ENCODE data around the gene SGMS1.
A peak's percentile ranks its signal among the peaks of the same experiment; 100 is the strongest.

SGMS1 gene

GRCh38 chr10:50397312-50398140 is 226.2 kb downstream of the SGMS1 start:
- DNase-seq (ENCODE audit: low spot score): no peak

DNA sequence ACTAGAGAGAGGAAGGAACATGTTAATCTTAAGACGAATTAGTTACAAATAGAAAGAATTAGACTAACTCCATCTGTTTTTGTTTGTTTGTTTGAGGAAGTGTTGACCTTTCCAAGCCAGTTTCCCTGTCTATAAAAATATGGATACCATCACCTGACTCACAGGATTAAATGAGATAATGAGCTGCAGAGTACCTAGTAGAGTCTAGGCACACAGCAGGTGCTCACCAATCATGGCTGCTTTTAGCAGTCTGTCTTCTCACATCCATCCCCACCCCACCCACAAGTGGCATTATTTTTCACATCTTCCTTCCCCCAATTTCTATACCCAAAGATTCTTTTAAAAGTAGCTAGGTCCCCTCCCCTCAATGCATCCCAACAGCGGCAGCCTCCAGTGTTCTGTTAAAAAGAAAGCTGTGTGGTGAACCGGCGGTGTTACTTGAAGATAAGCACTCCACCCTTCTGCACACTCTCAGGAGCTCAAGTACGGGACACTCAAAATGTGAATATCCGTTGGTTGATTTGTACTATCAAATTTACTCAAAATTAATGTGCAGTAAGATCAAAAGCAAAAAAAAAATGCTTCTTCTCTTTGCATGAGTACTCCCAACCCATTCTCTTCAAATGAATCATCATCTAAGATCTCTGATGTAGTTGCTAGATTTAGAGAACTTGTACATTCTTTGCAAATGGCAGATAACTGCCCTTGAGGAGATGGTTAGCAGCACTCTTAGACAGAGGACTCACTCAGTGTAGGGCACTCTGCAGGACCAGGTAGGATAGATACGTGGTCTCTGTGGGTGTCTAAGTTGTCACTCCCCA is 227.1 kb downstream of the SGMS1 start:
- peak; percentile 52 for DNase-seq (ENCODE audit: low spot score)

- no peak for DNase-seq (ENCODE audit: low spot score)
Observed at GRCh38 chr10:50395851-50396250, 227.9 kb downstream of the SGMS1 start.

GRCh38 chr10:50395271-50395670 is 228.5 kb downstream of the SGMS1 start:
- DNase-seq (ENCODE audit: low spot score): peak; percentile 43

DNA sequence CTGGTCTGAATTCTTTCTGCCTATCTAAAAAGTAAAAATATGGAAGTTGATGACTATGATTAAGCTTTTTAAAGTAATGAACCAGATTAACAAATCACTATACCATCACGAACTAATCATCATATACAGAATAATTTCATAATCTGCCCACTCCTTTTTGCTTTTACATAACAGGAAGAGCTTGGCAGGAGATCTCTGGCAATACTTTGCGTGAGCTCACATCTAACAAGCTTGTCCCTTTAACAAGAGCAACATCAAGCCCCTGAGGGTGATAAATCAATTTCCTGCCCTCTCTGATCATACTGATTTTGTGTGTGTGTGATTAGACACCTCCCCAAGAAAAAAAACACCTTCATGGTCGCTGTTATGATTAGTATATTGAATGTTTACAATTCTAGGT is 228.9 kb downstream of the SGMS1 start:
- no peak for DNase-seq (ENCODE audit: low spot score)

DNA sequence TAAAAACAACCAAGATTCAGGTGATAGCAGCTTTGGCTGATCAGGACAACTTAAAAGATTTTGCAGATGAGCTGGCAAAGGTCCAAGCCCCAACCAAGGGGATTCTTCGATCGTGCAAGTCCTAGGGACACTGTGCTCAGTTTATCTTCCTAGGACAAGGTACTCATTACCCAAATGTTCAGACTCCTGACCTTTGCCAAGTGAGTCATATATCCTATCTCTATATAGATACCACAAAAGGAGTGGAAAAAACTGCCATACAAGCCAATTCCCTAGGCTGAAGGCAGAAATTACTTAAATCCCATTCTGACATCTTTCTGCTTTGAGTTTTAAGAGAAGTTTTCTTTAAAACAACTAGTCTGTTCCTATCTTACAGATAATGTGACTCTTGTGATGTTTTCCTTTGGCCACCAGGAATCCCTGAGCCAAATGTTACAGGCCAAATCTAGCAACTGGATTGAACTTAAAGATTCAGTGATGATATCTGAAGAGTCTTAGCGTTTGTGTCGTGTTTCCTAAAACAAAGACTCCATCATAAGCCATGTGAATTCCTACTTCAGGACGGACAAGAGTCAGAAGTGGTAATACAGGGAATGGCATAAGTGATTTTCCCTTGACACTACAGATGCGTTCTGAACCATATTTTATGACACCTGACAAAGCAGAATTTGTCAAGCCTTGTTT is 229.8 kb downstream of the SGMS1 start:
- DNase-seq (ENCODE audit: low spot score): no peak

DNA sequence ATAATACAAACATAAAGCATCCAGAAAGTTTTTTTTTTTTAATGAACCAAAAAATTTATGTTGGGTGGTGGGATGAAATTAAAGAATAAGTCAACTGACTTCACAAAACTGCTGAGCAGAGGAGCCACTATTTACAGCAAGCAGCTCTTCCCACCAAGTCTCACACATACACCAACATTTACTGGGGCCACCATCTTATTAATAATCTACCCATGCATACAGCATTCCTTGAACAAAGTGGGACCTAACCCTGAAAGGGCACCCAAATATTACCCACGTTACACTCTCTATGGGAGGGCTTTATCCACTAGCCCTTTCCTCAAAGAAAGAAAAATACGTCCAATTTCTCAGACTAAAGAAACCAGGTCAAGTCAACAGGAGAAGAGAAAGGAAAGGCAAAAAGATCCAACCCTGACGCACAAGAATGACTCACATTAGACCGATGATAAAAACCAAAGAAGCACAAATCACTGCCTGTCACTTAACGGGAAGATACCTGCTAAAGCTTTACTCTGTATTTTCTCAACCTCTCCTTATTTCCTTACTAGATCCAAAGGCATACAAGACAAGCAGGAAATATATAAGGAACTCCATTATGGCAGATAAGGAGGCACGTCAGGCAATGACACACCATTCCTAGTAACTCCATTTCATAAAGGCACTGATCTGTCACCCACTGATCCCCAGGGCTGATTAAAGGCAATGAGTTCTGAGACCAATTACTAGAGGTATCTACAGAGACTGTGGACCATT is 230.6 kb downstream of the SGMS1 start:
- DNase-seq (ENCODE audit: low spot score): no peak

DNA sequence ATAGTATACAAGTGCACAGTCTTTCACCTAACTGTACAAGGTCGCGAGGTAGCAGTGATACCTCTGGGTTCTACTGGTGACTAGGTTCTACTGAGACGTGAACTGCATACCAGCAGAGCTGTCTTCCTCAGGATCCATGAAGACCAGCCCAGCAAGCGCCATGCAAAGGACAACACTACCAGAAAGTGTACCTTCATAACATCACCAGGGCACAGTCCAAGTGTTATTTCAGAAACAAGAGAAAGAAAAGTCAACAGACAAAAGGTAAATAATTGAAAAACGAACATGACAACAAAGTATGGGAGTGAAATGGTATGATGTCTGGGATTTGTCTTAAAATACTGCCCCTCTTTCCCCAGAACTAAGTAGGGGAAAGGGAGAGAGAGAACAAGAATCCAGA is 231.3 kb downstream of the SGMS1 start:
- no peak for DNase-seq (ENCODE audit: low spot score)

- no peak for DNase-seq (ENCODE audit: low spot score)
Observed at GRCh38 chr10:50390302-50390701, 233.5 kb downstream of the SGMS1 start.

DNA sequence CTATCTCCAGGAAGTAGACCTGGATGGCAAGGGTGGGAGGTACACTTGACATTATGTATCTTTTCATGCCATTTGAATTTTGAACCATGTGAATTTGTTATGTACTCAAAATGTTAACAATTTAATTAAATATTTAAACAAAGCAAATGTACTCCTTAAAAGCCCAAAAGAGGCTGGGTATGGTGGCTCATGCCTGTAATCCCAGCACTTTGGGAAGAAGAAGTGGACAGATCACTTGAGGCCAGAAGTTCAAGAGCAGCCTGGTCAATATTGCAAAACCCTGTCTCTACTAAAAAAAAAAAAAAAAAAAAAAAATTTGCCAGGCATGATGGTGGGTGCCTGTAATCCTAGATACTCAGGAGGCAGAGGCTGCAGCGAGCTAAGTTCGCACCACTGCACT is 235.6 kb downstream of the SGMS1 start:
- DNase-seq (ENCODE audit: low spot score): no peak

- no peak for DNase-seq (ENCODE audit: low spot score)
Observed at GRCh38 chr10:50387732-50388073, 236.1 kb downstream of the SGMS1 start.

DNA sequence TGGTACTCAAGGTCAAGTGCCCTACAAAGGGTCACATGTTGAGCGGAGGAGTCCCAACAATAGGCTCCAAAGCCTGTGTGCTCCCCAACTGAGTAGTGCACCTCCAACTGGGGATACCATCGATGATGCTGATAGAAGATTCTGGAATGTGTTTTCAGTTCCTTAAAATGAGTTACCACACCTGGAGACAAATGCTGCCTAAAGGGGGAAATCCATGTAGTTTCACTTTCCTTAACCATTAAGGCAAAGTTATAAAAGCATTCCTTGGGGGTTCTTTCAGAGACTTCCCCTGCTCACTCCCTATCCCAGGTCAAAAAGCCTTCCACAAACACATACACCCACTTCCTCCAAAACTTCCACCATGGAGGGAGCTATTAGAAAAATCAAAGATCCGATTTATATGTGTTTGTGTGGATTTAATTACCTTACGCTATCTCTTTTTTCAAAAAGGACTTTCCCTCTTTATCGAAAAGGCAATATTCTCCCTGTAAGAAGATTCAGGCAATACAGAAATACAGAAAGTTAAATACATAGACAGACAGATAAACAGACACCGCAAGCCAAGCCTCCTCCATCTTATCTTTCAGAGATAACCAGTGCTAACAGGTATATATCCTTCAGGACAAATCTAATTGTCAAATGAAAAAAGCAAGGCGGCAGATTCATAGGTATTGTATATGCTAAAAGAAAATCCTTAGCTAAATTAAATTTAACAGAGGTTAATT is 236.6 kb downstream of the SGMS1 start:
- no peak for DNase-seq (ENCODE audit: low spot score)

- DNase-seq (ENCODE audit: low spot score): peak; percentile 16
Observed at GRCh38 chr10:50385624-50386023, 238.1 kb downstream of the SGMS1 start.

DNA sequence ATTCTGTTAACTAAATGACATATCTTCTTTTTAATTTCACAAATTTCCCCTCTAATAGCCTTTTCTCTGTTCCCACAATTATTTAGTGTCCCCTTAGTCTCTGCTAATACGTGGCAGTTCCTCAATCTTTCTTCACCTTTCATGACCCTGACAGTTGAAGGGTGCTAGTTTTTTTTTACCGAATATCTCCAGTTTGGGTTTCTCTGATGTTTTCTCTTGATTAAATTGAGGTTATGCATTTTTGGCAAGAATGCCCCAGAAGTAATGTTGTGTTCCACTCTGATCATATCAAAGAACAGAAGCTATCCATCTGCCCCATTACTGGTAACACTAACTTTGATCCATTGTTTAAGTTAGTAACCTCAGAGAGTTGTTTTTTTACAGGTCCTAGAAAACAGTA is 238.9 kb downstream of the SGMS1 start:
- no peak for DNase-seq (ENCODE audit: low spot score)

DNA sequence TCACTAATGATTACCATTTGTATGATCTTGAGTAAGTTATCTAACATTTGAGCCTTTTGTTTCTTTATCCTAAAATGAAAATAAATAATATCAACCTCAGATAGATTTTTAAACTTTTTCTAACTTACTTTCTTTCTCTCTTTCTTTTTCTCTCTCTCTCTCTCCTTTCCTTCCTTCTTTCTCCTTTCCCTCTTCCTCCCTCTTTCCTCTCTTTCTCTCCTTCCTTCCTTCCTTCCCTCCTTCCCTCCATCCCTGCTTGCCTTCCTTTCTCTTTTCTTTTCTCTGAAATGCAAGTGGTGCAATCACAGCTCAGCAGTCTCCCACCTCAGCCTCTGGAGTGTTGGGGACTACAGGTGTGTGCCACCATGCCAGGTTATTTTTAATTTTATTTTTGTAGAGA is 239.5 kb downstream of the SGMS1 start:
- no peak for DNase-seq (ENCODE audit: low spot score)

DNA sequence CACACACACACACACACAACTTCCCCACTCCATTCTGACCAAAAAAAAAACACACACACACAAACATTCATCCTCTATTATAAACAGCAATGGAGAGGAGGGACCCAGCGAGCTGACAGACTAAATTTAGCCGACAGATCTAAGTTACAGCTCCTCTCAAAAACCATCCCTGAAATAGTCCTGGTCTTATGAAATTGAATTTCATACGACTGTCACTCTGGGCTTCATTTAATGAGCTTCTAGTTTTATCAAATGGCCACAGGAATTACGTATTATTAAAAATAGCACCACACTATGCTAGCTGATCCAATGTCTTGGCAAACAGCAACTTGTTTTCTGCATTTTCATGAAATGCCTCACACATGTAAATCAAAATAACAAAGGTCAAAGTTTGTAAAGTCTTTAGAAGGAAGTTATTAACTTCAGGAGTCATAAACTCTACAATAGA is 241.2 kb downstream of the SGMS1 start:
- DNase-seq (ENCODE audit: low spot score): peak; percentile 11

- peak; percentile 63 for DNase-seq (ENCODE audit: low spot score)
Observed at GRCh38 chr10:50381642-50382041, 242.1 kb downstream of the SGMS1 start.

- no peak for DNase-seq (ENCODE audit: low spot score)
Observed at GRCh38 chr10:50379616-50380015, 244.1 kb downstream of the SGMS1 start.

DNA sequence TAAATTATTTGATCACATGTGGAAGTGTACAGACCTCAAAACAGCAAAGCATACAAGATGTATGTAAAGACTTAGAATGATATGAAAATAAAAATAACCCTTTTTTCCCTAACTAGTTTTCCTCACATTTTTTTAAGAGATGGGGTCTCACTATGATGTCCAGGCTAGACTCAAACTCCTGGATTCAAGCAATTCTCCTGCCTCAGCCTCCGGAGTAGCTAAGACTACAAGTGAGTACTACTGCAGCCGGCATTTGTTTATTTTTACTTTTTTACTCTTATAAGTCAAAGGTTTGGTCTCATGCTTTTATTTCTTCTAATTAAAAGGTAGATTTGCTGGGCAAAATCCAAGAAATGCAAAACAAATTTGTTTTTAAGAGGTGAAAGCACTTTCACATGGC is 248.0 kb downstream of the SGMS1 start:
- no peak for DNase-seq (ENCODE audit: low spot score)

GRCh38 chr10:50375051-50375452 is 248.7 kb downstream of the SGMS1 start:
- DNase-seq (ENCODE audit: low spot score): no peak

- DNase-seq (ENCODE audit: low spot score): peak; percentile 55
Observed at GRCh38 chr10:50373821-50374501, 249.8 kb downstream of the SGMS1 start.
